ENCODE data around the gene IFNA7.

- TF ChIP-seq, protein P1, sequence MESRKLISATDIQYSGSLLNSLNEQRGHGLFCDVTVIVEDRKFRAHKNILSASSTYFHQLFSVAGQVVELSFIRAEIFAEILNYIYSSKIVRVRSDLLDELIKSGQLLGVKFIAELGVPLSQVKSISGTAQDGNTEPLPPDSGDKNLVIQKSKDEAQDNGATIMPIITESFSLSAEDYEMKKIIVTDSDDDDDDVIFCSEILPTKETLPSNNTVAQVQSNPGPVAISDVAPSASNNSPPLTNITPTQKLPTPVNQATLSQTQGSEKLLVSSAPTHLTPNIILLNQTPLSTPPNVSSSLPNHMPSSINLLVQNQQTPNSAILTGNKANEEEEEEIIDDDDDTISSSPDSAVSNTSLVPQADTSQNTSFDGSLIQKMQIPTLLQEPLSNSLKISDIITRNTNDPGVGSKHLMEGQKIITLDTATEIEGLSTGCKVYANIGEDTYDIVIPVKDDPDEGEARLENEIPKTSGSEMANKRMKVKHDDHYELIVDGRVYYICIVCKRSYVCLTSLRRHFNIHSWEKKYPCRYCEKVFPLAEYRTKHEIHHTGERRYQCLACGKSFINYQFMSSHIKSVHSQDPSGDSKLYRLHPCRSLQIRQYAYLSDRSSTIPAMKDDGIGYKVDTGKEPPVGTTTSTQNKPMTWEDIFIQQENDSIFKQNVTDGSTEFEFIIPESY (IDR thresholded peaks at IDR 0.05; ENCODE audit: borderline replicate concordance, low read depth) = no peak
- TF ChIP-seq, protein P2, sequence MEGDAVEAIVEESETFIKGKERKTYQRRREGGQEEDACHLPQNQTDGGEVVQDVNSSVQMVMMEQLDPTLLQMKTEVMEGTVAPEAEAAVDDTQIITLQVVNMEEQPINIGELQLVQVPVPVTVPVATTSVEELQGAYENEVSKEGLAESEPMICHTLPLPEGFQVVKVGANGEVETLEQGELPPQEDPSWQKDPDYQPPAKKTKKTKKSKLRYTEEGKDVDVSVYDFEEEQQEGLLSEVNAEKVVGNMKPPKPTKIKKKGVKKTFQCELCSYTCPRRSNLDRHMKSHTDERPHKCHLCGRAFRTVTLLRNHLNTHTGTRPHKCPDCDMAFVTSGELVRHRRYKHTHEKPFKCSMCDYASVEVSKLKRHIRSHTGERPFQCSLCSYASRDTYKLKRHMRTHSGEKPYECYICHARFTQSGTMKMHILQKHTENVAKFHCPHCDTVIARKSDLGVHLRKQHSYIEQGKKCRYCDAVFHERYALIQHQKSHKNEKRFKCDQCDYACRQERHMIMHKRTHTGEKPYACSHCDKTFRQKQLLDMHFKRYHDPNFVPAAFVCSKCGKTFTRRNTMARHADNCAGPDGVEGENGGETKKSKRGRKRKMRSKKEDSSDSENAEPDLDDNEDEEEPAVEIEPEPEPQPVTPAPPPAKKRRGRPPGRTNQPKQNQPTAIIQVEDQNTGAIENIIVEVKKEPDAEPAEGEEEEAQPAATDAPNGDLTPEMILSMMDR (IDR thresholded peaks at IDR 0.05) = no peak
- TF ChIP-seq GATA2 (CRISPR knock-in tag; IDR thresholded peaks at IDR 0.05) (no peak), EP300 (IDR thresholded peaks at IDR 0.05; ENCODE audit: borderline replicate concordance in 1 of 2, low read depth in 1 of 2, low read length in 1 of 2) (no peak), RCOR1 (IDR thresholded peaks at IDR 0.05; ENCODE audit: low read length) (no peak), RFX5 (IDR thresholded peaks at IDR 0.05; ENCODE audit: low read length) (no peak), TCF12 (IDR thresholded peaks at IDR 0.05) (no peak)
These were observed 26.1 kb upstream of the IFNA7 start, which contains the start of gene IFNA17 for GRCh38 chr9:21228122-21228521.
